Measurements from ENCODE around the gene CELF1. TPM values are rescaled to one million over a fixed set of nuclear protein-coding genes. Genes with fewer than 3 reads are reported as not detected.

CELF1 gene
- total and polyA plus RNA-seq, 2 of the 4 experiments (the other 2 are of a cell fraction): 63.3 to 135 TPM

GRCh38 chr11:47466201-47466600 lies 86.7 kb downstream of the CELF1 start:
- no peak for ATAC-seq (ENCODE audit: low read depth)
- Histone ChIP-seq H3K4me1 (ENCODE audit: control insufficient read depth, insufficient read depth, low read length) (peaks cover 12% of the 10 kb centered on the region), H3K9me1 (ENCODE audit: insufficient read depth, low read length) (peaks cover 15% of the 10 kb centered on the region), H3K27ac (ENCODE audit: insufficient read depth, low read length) (no peak overlapping the region), H3K56ac (ENCODE audit: extremely low read depth, insufficient read depth, low read length) (no peak overlapping the region), H3K4ac (ENCODE audit: low read depth, low read length) (no peak overlapping the region), H3K79me1 (ENCODE audit: low read depth in 1 of 2, low read length in 2 of 2) (peaks cover 51 to 80% of the 10 kb centered on the region in 2 experiments), H3K27me3 (ENCODE audit: control insufficient read depth, insufficient read depth, low read length) (no peaks in the 10 kb centered on the region), H2AK5ac (ENCODE audit: low read depth, low read length) (no peak overlapping the region), H3K23ac (ENCODE audit: low read depth, low read length) (no peak overlapping the region), H2BK5ac (ENCODE audit: low read depth, low read length, poor library complexity, severe bottlenecking) (no peak overlapping the region), H4K5ac (ENCODE audit: low read depth, low read length) (no peak overlapping the region), H2BK15ac (ENCODE audit: low read depth, low read length) (no peak overlapping the region), H3K36me3 (ENCODE audit: control insufficient read depth, insufficient read depth, low read length) (peaks cover 34% of the 10 kb centered on the region), H2AK9ac (replicated peaks; ENCODE audit: low read depth, low read length, poor library complexity) (no peak overlapping the region), H3K4me3 (ENCODE audit: insufficient read depth, low read depth, low read length) (no peak overlapping the region), H2BK120ac (ENCODE audit: low read depth, low read length) (no peak overlapping the region), H2AFZ (replicated peaks; ENCODE audit: low read length, poor library complexity) (no peak overlapping the region), H2BK20ac (ENCODE audit: low read depth, low read length) (no peak overlapping the region), H3K14ac (replicated peaks; ENCODE audit: low read depth, low read length) (no peak overlapping the region), H3K9ac (ENCODE audit: low read depth, low read length) (no peak overlapping the region), H4K8ac (ENCODE audit: low read depth in 2 of 2, low read length in 2 of 2) (no peak overlapping the region), H3K9me3 (ENCODE audit: control insufficient read depth, insufficient read depth, low read length) (no peaks in the 10 kb centered on the region), H3K4me2 (ENCODE audit: low read depth, low read length) (no peak overlapping the region), H3K18ac (ENCODE audit: low read depth, low read length) (no peak overlapping the region), H4K20me1 (ENCODE audit: insufficient read depth, low read length) (peaks cover 27% of the 10 kb centered on the region), H4K91ac (ENCODE audit: insufficient read depth, low read depth, low read length) (no peak overlapping the region)
- in situ Hi-C loops (cut with MboI; ENCODE audit: low sequenced_read_pairs): no loop called here
- ChIA-PET POLR2A (ENCODE audit: unreplicated experiment) (no interaction called here), CTCF (interaction anchor here (0.6 kb wide), 1 partner anchor 72 kb away, joined by 3 read pairs; no protein-coding TSS in a partner anchor)
- no CpG with 5 or more reads among the region's 5 CpGs for WGBS, 2 experiments (ENCODE audit: extremely low coverage in 2 of 2, insufficient read length in 1 of 2)
- BruUV-seq (replicated peaks): no TSS peak
- peak; percentile 44 for DNase-seq
- peak; percentile 51; the same call in 1 of the 2 replicates for TF ChIP-seq CEBPB (IDR thresholded peaks at IDR 0.05; ENCODE audit: low read depth, low read length)
- TF ChIP-seq FOS (IDR thresholded peaks at IDR 0.05; ENCODE audit: low read depth, low read length): no peak
- no peak for TF ChIP-seq RFX5 (IDR thresholded peaks at IDR 0.05; ENCODE audit: low read depth, low read length)
- dilution Hi-C loops (cut with HindIII; ENCODE audit: low sequenced_read_pairs, unreplicated experiment): no loop called here
- intact Hi-C loops (cut with micrococcal nuclease): no loop called here

Measured in IMR-90 (cell line).